ENCODE results near the gene PNPLA2.

PNPLA2 gene

DNA sequence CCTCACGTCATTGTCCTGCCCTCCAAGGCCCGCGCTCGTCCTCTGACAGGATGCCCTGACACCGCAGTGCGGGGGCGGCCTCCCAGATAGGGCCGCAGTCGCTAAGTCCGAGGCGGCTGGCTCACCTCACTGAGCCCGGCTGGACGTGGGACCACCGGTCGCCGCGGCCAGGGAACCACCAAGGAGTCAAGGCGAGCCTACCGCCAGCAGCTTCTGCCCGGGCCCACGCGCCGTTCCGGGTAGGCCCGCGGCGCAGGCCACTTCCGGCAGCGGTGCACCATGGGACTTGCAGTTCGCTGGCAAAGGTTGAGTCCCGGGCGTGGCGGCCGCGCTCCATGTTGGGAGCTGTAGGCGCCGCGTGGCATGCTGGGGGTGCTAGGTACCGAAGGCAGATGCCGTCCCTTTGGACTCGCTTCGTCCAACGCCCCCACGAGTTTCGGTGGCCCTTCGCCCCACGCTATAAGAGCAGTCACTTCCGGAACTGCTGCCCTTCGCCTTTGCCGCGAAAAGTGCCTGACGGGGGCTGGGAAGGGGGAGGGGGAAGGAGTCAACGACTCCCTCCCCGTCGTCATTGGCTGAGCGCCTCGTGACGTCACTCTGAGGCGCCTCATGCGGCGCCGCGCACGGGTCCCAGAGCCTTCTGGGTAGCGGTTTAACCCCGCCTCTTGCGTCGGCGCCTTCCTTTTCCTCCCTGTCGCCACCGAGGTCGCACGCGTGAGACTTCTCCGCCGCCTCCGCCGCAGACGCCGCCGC, 9.3 kb upstream of the PNPLA2 start, which contains the start of gene RPLP2:
TSS of gene RPLP2 (plus strand) at position 681 of the 753 bp plus-strand sequence. CDS start 268 bp downstream, outside the sequence.
- peak within 1 kb of the TSS; percentile 87 for H3K9ac ChIP-seq
- H2AFZ ChIP-seq, result peak within 1 kb of the TSS; percentile 96
- peak within 1 kb of the TSS; percentile 88 for H3K4me3 ChIP-seq (ENCODE audit: low read depth, low read length)
- H3K9me3 ChIP-seq (ENCODE audit: control insufficient read depth, low read length), result no peaks in the 10 kb centered on the region
- H3K4me2 ChIP-seq (ENCODE audit: low read length), result peak within 1 kb of the TSS; percentile 92
- no peaks in the 10 kb centered on the region for H3K36me3 ChIP-seq (ENCODE audit: control insufficient read depth, insufficient read depth, low read length)
- H3K27ac ChIP-seq, result peak within 1 kb of the TSS; percentile 99
- no peaks in the 10 kb centered on the region for H3K27me3 ChIP-seq (ENCODE audit: control insufficient read depth, insufficient read depth, low read length)
- H3K4me1 ChIP-seq, result peaks cover 4% of the 10 kb centered on the region
- peaks cover 3% of the 10 kb centered on the region for H3K79me2 ChIP-seq
- TF ChIP-seq CTCF (IDR thresholded peaks at IDR 0.05), result no peak

GRCh38 chr11:810040-810567, 8.6 kb upstream of the PNPLA2 start:
- peak overlapping the region; percentile 96 for H2AFZ ChIP-seq
- no peaks in the 10 kb centered on the region for H3K36me3 ChIP-seq (ENCODE audit: control insufficient read depth, insufficient read depth, low read length)
- peaks cover 3% of the 10 kb centered on the region for H3K79me2 ChIP-seq
- peak overlapping the region; percentile 46 for H3K9ac ChIP-seq
- H3K27me3 ChIP-seq (ENCODE audit: control insufficient read depth, insufficient read depth, low read length), result no peaks in the 10 kb centered on the region
- peak overlapping the region; percentile 92 for H3K4me2 ChIP-seq (ENCODE audit: low read length)
- H3K27ac ChIP-seq, result peak overlapping the region; percentile 99
- H3K4me1 ChIP-seq, result peaks cover 4% of the 10 kb centered on the region
- H3K4me3 ChIP-seq (ENCODE audit: low read depth, low read length), result peak overlapping the region; percentile 88
- TF ChIP-seq CTCF (IDR thresholded peaks at IDR 0.05), result no peak
- H3K9me3 ChIP-seq (ENCODE audit: control insufficient read depth, low read length), result no peaks in the 10 kb centered on the region

GRCh38 chr11:811446-812245, 7.1 kb upstream of the PNPLA2 start:
- Histone ChIP-seq H3K79me2 (peaks cover 3% of the 10 kb centered on the region), H3K9me3 (ENCODE audit: control insufficient read depth, low read length) (no peaks in the 10 kb centered on the region), H3K36me3 (ENCODE audit: control insufficient read depth, insufficient read depth, low read length) (no peaks in the 10 kb centered on the region), H3K9ac (no peak overlapping the region), H3K4me3 (ENCODE audit: low read depth, low read length) (no peak overlapping the region), H3K4me1 (peaks cover 4% of the 10 kb centered on the region), H3K4me2 (ENCODE audit: low read length) (no peak overlapping the region), H2AFZ (no peak overlapping the region), H3K27me3 (ENCODE audit: control insufficient read depth, insufficient read depth, low read length) (no peaks in the 10 kb centered on the region), H3K27ac (no peak overlapping the region)
- TF ChIP-seq CTCF (IDR thresholded peaks at IDR 0.05), result no peak

GRCh38 chr11:812390-812789, 6.3 kb upstream of the PNPLA2 start:
- Histone ChIP-seq H3K4me3 (ENCODE audit: low read depth, low read length) (no peak overlapping the region), H3K79me2 (peaks cover 3% of the 10 kb centered on the region), H2AFZ (no peak overlapping the region), H3K9ac (no peak overlapping the region), H3K27ac (no peak overlapping the region), H3K27me3 (ENCODE audit: control insufficient read depth, insufficient read depth, low read length) (no peaks in the 10 kb centered on the region), H3K36me3 (ENCODE audit: control insufficient read depth, insufficient read depth, low read length) (no peaks in the 10 kb centered on the region), H3K9me3 (ENCODE audit: control insufficient read depth, low read length) (no peaks in the 10 kb centered on the region), H3K4me2 (ENCODE audit: low read length) (no peak overlapping the region), H3K4me1 (peaks cover 4% of the 10 kb centered on the region)
- TF ChIP-seq CTCF (IDR thresholded peaks at IDR 0.05), result no peak
